HFFc6 (cell line): ENCODE data around the gene SLC22A5. TPM values are rescaled to one million over a fixed set of nuclear protein-coding genes. Genes with fewer than 3 reads are reported as not detected.

Source experiments
- DNase-seq: peaks from one replicate; pipeline ENCODE4 v3.0.0-alpha.2; 2018
- H3K27ac Mint-ChIP-seq: 2 replicates; pipeline ENCODE4 v1.8.0; 2020; ENCODE audit warnings: mild to moderate bottlenecking, mixed read lengths
- H3K27me3 Mint-ChIP-seq: 2 replicates; pipeline ENCODE4 v1.8.0; 2021; ENCODE audit warnings: mild to moderate bottlenecking, moderate library complexity, mixed read lengths; ENCODE audit not compliant: insufficient read depth
- H3K36me3 Mint-ChIP-seq: 2 replicates; pipeline ENCODE4 v1.8.0; 2021; ENCODE audit warnings: low read depth, mixed read lengths
- H3K4me1 Mint-ChIP-seq: 2 replicates; pipeline ENCODE4 v1.8.0; 2020; ENCODE audit warnings: low read depth, mixed read lengths
- H3K4me3 Mint-ChIP-seq: 2 replicates; pipeline ENCODE4 v1.8.0; 2020; ENCODE audit warnings: mild to moderate bottlenecking, moderate library complexity, mixed read lengths
- H3K9me3 Mint-ChIP-seq: 2 replicates; pipeline ENCODE4 v1.8.0; 2020; ENCODE audit warnings: mild to moderate bottlenecking, mixed read lengths
- total RNA-seq, 6 experiments: library from RNA; stranded (reverse); fragmentation: NEBNext Ultra II Directional; extraction: Animal tissue kit (Norgen Biotek cat#: 25700); gene quantifications; 2 replicates in 1 of 6; 3 replicates in 5 of 6; pipeline ENCODE4 v1.2.3, GENCODE V29; 2021
- TF ChIP-seq, protein P1 (sequence below): fragments of 200-600 bp; sonication (generic); IDR thresholded peaks from 2 replicates; pipeline ENCODE4 v1.5.0; 2021; ENCODE audit warnings: antibody characterized with exemption, mild to moderate bottlenecking

The SLC22A5 gene
- total RNA-seq, 6 experiments from 2014 or later: 3.8 to 5.6 (median 4.9) TPM

DNA sequence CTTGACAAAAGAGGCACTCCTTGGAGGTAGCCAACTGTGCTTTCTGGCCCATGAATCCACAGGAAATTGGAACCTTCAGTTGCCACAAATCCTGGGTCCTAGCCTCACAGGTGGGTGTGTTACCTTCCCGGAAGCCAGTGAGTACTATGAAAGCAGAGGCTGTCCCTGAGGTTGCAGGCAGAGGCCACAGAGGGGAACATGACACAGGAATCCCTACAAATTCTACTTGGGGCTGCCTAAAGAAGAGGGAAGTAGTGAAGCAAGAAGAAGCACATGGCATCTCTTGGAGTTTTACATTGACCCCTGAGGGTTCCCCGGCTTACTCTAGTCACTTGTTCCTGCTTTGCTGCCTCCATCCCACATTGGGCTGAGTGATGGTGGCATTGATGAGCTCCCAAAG, 2.6 kb downstream of the SLC22A5 start:
- TF ChIP-seq, protein P1, sequence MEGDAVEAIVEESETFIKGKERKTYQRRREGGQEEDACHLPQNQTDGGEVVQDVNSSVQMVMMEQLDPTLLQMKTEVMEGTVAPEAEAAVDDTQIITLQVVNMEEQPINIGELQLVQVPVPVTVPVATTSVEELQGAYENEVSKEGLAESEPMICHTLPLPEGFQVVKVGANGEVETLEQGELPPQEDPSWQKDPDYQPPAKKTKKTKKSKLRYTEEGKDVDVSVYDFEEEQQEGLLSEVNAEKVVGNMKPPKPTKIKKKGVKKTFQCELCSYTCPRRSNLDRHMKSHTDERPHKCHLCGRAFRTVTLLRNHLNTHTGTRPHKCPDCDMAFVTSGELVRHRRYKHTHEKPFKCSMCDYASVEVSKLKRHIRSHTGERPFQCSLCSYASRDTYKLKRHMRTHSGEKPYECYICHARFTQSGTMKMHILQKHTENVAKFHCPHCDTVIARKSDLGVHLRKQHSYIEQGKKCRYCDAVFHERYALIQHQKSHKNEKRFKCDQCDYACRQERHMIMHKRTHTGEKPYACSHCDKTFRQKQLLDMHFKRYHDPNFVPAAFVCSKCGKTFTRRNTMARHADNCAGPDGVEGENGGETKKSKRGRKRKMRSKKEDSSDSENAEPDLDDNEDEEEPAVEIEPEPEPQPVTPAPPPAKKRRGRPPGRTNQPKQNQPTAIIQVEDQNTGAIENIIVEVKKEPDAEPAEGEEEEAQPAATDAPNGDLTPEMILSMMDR: no peak
- peaks cover 33% of the 10 kb centered on the region for H3K4me1 Mint-ChIP-seq
- no peaks in the 10 kb centered on the region for H3K9me3 Mint-ChIP-seq
- no peak overlapping the region for H3K27ac Mint-ChIP-seq
- no peak overlapping the region for H3K4me3 Mint-ChIP-seq
- DNase-seq: no peak
- no peaks in the 10 kb centered on the region; the same call in 1 of the 2 replicates for H3K27me3 Mint-ChIP-seq
- H3K36me3 Mint-ChIP-seq: no peaks in the 10 kb centered on the region

GRCh38 chr5:132372542-132372941, 3.0 kb downstream of the SLC22A5 start:
- Mint-ChIP-seq H3K9me3 (no peaks in the 10 kb centered on the region), H3K27me3 (no peaks in the 10 kb centered on the region; the same call in 1 of the 2 replicates), H3K27ac (no peak overlapping the region), H3K4me1 (peaks cover 33% of the 10 kb centered on the region), H3K36me3 (no peaks in the 10 kb centered on the region), H3K4me3 (no peak overlapping the region)
- no peak for DNase-seq
- TF ChIP-seq, protein P1: no peak

- Mint-ChIP-seq H3K4me3 (no peak overlapping the region), H3K9me3 (no peaks in the 10 kb centered on the region), H3K36me3 (no peaks in the 10 kb centered on the region), H3K4me1 (peaks cover 21% of the 10 kb centered on the region), H3K27ac (no peak overlapping the region), H3K27me3 (no peaks in the 10 kb centered on the region)
- TF ChIP-seq, protein P1: no peak
- no peak for DNase-seq
Measured at GRCh38 chr5:132375957-132376356, 6.4 kb downstream of the SLC22A5 start.

DNA sequence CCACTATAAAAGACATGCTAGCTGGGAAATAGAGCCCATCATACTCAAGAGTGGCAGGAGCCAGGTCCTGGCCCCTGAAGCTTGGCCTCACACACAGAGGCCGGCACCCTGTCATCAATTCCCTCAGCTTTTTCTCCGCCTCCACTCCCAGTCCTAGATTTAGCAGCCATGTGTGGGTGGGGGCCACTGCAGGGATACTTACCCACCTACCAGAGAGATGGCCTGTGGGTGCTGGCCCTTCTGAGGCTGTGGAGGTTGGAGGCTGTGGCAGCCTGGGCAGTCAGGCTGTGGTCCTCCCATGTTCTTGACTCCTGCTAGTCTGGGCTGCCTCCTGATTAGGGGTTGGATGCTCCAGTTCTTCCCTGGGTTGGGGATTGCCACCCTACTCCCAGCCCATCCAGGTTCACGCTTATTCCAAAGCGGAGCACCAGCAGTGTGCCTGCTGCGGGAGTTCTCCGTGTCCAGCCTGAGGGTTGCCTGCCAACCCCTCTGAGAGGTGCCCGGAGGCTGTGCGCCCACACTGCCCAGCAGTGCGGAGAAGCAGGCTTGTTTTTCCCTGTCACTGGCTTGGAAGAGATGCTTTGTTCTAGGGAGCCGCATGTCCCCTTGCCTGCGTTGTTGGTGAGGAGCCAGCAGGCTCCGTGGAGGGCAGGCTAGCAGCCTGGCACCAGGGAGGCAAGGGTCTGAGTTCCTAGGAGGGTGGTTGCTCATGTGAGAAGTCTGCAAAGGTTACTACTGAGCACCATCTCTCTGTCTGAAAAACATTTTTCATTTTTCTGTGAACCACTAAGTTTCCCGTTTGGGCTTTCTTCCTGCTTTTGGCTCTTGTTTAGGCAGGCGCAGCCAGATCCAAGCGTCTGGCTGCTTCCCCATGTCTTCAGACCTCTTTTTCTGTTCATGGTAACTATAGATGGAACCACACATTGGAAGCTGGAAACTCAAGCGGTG, 7.5 kb downstream of the SLC22A5 start:
- Mint-ChIP-seq H3K4me1 (peaks cover 11% of the 10 kb centered on the region), H3K27ac (no peak overlapping the region), H3K4me3 (no peak overlapping the region), H3K9me3 (no peaks in the 10 kb centered on the region), H3K36me3 (no peaks in the 10 kb centered on the region), H3K27me3 (no peaks in the 10 kb centered on the region)
- TF ChIP-seq, protein P1: no peak
- DNase-seq: no peak

DNA sequence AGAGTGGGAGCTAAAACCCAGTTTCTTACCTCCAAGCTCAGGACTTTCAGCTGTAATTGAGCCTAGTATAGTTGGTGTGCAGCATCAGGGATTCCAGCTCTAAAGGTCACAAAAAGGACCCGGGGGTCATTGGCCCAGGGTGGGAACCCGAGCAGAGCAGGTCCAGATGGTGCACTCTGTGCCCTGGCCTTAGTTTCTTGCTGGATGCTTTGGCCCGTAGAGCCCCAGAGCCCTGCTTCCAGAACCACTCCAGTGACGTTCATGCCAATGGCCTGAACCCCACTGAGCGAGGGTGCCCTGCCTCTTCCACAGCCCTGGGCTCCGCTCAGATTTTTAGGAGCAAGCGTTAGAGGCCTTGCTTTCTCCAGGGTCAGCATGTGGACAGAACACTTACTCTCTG, 8.2 kb downstream of the SLC22A5 start:
- no peak overlapping the region for H3K4me3 Mint-ChIP-seq
- H3K36me3 Mint-ChIP-seq: no peaks in the 10 kb centered on the region
- H3K27ac Mint-ChIP-seq: no peak overlapping the region

More for the DNA sequence above, 8.2 kb downstream of the SLC22A5 start:
- H3K27me3 Mint-ChIP-seq: no peaks in the 10 kb centered on the region
- TF ChIP-seq, protein P1: no peak
- H3K9me3 Mint-ChIP-seq: no peaks in the 10 kb centered on the region
- no peak for DNase-seq
- H3K4me1 Mint-ChIP-seq: peaks cover 3% of the 10 kb centered on the region
